K562 (cell line): ENCODE results near the gene TP73.

ENCODE experiments used
- EZH2 ChIP-seq: IDR thresholded peaks from 2 replicates; pipeline ENCODE4 v1.6.1; 2012; ENCODE audit warnings: low read depth, mild to moderate bottlenecking, inconsistent platforms, low read length, borderline replicate concordance
- FOXM1 ChIP-seq, 2 experiments: fragments of 450-650 bp in 1 of 2; sonication (generic) in 1 of 2; formaldehyde crosslinking in 1 of 2; IDR thresholded peaks; 2 replicates each; pipeline versions ENCODE4 v1.6.1 to v1.9.0; 2017 to 2022; ENCODE audit warnings: low read depth in 2 of 2, mild to moderate bottlenecking in 2 of 2, missing genetic modification reagents in 1 of 2, moderate library complexity in 1 of 2
- GABPA ChIP-seq: fragments of 200-800 bp; sonication (Bioruptor generic); conservative IDR thresholded peaks from 2 replicates; pipeline ENCODE4 v1.6.1; 2016; ENCODE audit warnings: low read depth, missing genetic modification characterization, missing compliant biosample characterization
- NCOR1 ChIP-seq: fragments of 450-650 bp; IDR thresholded peaks from 2 replicates; pipeline ENCODE4 v1.6.1; 2016; ENCODE audit warnings: mild to moderate bottlenecking, moderate library complexity
- POLR2AphosphoS5 ChIP-seq: IDR thresholded peaks from 2 replicates; pipeline ENCODE4 v1.6.1; 2011; ENCODE audit warnings: mild to moderate bottlenecking, low read depth, low read length, moderate library complexity; ENCODE audit not compliant: control insufficient read depth, insufficient read depth
- RUNX1 ChIP-seq: sonication (generic); IDR thresholded peaks from 2 replicates; pipeline ENCODE4 v1.6.1; 2016; ENCODE audit warnings: antibody characterized with exemption, low read depth
- SETDB1 ChIP-seq: IDR thresholded peaks from one replicate; pipeline ENCODE4 v1.6.1; 2012; ENCODE audit warnings: low read length, control low read depth, inconsistent platforms
- SREBF2 ChIP-seq: sonication (generic); formaldehyde crosslinking; IDR thresholded peaks from 2 replicates; pipeline ENCODE4 v1.4.0; 2020; ENCODE audit warnings: mild to moderate bottlenecking, missing genetic modification reagents
- USF1 ChIP-seq: sonication (generic); formaldehyde crosslinking; IDR thresholded peaks from 2 replicates; pipeline ENCODE4 v1.9.0; 2022; ENCODE audit warnings: mild to moderate bottlenecking, missing genetic modification reagents
- USF2 ChIP-seq: sonication (generic); formaldehyde crosslinking; IDR thresholded peaks from 2 replicates; pipeline ENCODE4 v1.5.0; 2020; ENCODE audit warnings: missing genetic modification reagents
- ZNF174 ChIP-seq: fragments of 250-450 bp; sonication (Bioruptor Pico); IDR thresholded peaks from 2 replicates; pipeline ENCODE4 v1.4.0; 2020; ENCODE audit warnings: mild to moderate bottlenecking
- ZNF24 ChIP-seq: fragments of 450-650 bp; IDR thresholded peaks from 2 replicates; pipeline ENCODE4 v1.6.1; 2016
- ZNF76 ChIP-seq: fragments of 250-450 bp; sonication (Bioruptor Pico); IDR thresholded peaks from 2 replicates; pipeline ENCODE4 v1.4.0; 2020; ENCODE audit warnings: mild to moderate bottlenecking, moderate library complexity, borderline replicate concordance
- TF ChIP-seq, protein P1 (sequence below), 3 experiments: IDR thresholded peaks in 2 of 3; conservative IDR thresholded peaks in 1 of 3; 2 replicates each; pipeline ENCODE4 v1.5.1; 2011 to 2012; ENCODE audit warnings: low read length in 3 of 3, mild to moderate bottlenecking in 3 of 3, control low read depth in 2 of 3, improper control_type of control experiment in 1 of 3, inconsistent platforms in 1 of 3, low read depth in 1 of 3, mixed read lengths in 1 of 3, moderate library complexity in 1 of 3; ENCODE audit not compliant: insufficient read depth in 2 of 3

DNA sequence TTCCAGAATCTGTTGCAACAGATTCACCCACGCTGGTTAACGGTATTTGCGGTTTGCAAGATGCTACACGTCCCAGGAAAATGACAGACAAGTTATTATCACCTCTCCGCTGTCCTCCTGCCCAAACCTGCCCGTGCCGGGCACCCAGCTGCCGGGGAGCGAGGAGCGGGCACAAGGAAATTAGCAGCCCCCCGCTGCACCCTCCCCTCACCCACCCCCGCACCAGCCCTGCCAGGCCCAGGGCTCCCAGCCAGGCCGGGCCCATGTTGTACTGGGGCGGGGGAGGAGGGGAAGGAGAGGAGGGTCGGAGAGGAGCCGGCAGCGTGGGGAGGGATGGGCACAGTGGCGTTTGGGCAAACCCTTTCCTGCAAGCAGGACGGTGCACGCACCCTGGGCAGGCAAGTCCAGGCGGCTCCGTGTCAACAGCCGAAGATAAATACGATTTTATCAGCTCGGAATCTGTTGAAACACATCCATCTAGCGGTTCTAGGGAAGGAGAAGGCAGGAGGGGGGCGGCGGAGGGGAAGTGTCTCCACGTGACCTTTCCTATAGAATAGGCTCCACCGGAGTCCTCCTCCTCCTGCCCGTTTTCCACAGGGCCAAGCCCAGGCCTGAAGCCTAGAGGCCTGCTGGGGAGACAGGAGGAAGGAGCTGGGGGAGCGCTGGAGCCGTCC lies 64.9 kb downstream of the TP73 start:
- TF ChIP-seq ZNF174 (CRISPR knock-in tag) = no peak
- no peak for TF ChIP-seq NCOR1
- no peak for TF ChIP-seq ZNF24
- TF ChIP-seq SREBF2 (CRISPR knock-in tag) = no peak
- TF ChIP-seq, protein P1, sequence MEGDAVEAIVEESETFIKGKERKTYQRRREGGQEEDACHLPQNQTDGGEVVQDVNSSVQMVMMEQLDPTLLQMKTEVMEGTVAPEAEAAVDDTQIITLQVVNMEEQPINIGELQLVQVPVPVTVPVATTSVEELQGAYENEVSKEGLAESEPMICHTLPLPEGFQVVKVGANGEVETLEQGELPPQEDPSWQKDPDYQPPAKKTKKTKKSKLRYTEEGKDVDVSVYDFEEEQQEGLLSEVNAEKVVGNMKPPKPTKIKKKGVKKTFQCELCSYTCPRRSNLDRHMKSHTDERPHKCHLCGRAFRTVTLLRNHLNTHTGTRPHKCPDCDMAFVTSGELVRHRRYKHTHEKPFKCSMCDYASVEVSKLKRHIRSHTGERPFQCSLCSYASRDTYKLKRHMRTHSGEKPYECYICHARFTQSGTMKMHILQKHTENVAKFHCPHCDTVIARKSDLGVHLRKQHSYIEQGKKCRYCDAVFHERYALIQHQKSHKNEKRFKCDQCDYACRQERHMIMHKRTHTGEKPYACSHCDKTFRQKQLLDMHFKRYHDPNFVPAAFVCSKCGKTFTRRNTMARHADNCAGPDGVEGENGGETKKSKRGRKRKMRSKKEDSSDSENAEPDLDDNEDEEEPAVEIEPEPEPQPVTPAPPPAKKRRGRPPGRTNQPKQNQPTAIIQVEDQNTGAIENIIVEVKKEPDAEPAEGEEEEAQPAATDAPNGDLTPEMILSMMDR (IDR thresholded peaks at IDR 0.05 in 2 of 3, conservative IDR thresholded peaks at IDR 0.05 in 1 of 3; ENCODE audit: insufficient read depth in 2 of 3, low read depth in 1 of 3, low read length in 3 of 3) = no peak
- TF ChIP-seq FOXM1 (IDR thresholded peaks at IDR 0.05; ENCODE audit: low read depth) = no peak
- TF ChIP-seq FOXM1 (CRISPR knock-in tag; IDR thresholded peaks at IDR 0.05; ENCODE audit: low read depth) = no peak
- TF ChIP-seq SETDB1 = no peak
- no peak for TF ChIP-seq ZNF76 (CRISPR knock-in tag)
- no peak for TF ChIP-seq RUNX1
- no peak for TF ChIP-seq GABPA
- peak; percentile 60 for TF ChIP-seq USF2 (CRISPR knock-in tag)
- TF ChIP-seq EZH2 = no peak
- peak; percentile 60 for TF ChIP-seq USF1 (CRISPR knock-in tag)
- TF ChIP-seq POLR2AphosphoS5 = no peak
